CD4-positive, CD25-positive, alpha-beta regulatory T cell (primary cell): ENCODE measurements around the gene DRAM2. TPM values are rescaled to one million over a fixed set of nuclear protein-coding genes. Genes with fewer than 3 reads are reported as not detected.

Source experiments
- ATAC-seq, 2 donors: fragments of 150-1000 bp; cut with Tn5 transposase; one replicate each; pipeline ENCODE4 v1.10.0; 2021; ENCODE audit warnings: low read depth in 2 of 2, moderate number of reproducible peaks in 2 of 2, moderate library complexity in 1 of 2
- DNase-seq, 3 donors: peaks; one replicate each; pipeline versions ENCODE4 v3.0.0 to v3.0.0-alpha.2; 2012 to 2022; ENCODE audit warnings: mixed read lengths in 1 of 3
- H3K27ac ChIP-seq: one replicate; pipeline ENCODE4 v1.7.0; 2013; ENCODE audit warnings: mild to moderate bottlenecking, low read length; ENCODE audit not compliant: insufficient read depth, poor library complexity, severe bottlenecking
- H3K27me3 ChIP-seq: one replicate; pipeline ENCODE4 v1.7.0; 2013; ENCODE audit warnings: low read length; ENCODE audit not compliant: control insufficient read depth, insufficient read depth
- H3K36me3 ChIP-seq: one replicate; pipeline ENCODE4 v1.7.0; 2013; ENCODE audit warnings: mild to moderate bottlenecking, low read length, moderate library complexity; ENCODE audit not compliant: control insufficient read depth, insufficient read depth
- H3K4me1 ChIP-seq: 2 replicates; pipeline ENCODE4 v1.7.0; 2013; ENCODE audit warnings: mild to moderate bottlenecking, low read length; ENCODE audit not compliant: insufficient read depth, control insufficient read depth, poor library complexity, severe bottlenecking
- H3K4me3 ChIP-seq: one replicate; pipeline ENCODE4 v1.7.0; 2013; ENCODE audit warnings: low read depth, mild to moderate bottlenecking, low read length, moderate library complexity
- H3K9me3 ChIP-seq, 2 experiments: 1 replicate in 1 of 2; 2 replicates in 1 of 2; pipeline ENCODE4 v1.7.0; 2013; ENCODE audit warnings: low read length in 2 of 2, mild to moderate bottlenecking in 1 of 2, moderate library complexity in 1 of 2; ENCODE audit not compliant: control insufficient read depth in 2 of 2
- H3K27ac Mint-ChIP-seq, 3 donors: one replicate each; pipeline ENCODE4 v1.8.0; 2020 to 2022; ENCODE audit warnings: mild to moderate bottlenecking in 3 of 3, mixed read lengths in 3 of 3, moderate library complexity in 2 of 3
- H3K27me3 Mint-ChIP-seq: one replicate; pipeline ENCODE4 v1.8.0; 2022; ENCODE audit warnings: mild to moderate bottlenecking, mixed read lengths
- H3K36me3 Mint-ChIP-seq: one replicate; pipeline ENCODE4 v1.8.0; 2020; ENCODE audit warnings: mixed read lengths
- H3K4me1 Mint-ChIP-seq, 4 donors: one replicate each; pipeline ENCODE4 v1.8.0; 2020 to 2022; ENCODE audit warnings: mixed read lengths in 4 of 4, mild to moderate bottlenecking in 1 of 4
- H3K4me3 Mint-ChIP-seq, 4 donors: one replicate each; pipeline ENCODE4 v1.8.0; 2020 to 2022; ENCODE audit warnings: mild to moderate bottlenecking in 4 of 4, mixed read lengths in 4 of 4, moderate library complexity in 3 of 4
- H3K9me3 Mint-ChIP-seq, 7 donors: one replicate each; pipeline ENCODE4 v1.8.0; 2020 to 2022; ENCODE audit warnings: mixed read lengths in 7 of 7, mild to moderate bottlenecking in 3 of 7, moderate library complexity in 2 of 7
- polyA plus RNA-seq, 4 donors: library from polyadenylated mRNA; unstranded; fragments of 300-500 nt; fragmentation: Illumina TruSeq; gene quantifications; one replicate each; pipeline ENCODE4 v1.2.3, GENCODE V29; 2021
- total RNA-seq: library from RNA; stranded (reverse); gene quantifications from one replicate; pipeline ENCODE4 v1.2.3, GENCODE V29; 2022

DRAM2 gene
- total RNA-seq, result 37.2 TPM
- 100 to 1,000 TPM in 1 of 4 donors, 10 to 100 TPM in 3; 86.7 to 112 (median 95.9) TPM for polyA plus RNA-seq

DNA sequence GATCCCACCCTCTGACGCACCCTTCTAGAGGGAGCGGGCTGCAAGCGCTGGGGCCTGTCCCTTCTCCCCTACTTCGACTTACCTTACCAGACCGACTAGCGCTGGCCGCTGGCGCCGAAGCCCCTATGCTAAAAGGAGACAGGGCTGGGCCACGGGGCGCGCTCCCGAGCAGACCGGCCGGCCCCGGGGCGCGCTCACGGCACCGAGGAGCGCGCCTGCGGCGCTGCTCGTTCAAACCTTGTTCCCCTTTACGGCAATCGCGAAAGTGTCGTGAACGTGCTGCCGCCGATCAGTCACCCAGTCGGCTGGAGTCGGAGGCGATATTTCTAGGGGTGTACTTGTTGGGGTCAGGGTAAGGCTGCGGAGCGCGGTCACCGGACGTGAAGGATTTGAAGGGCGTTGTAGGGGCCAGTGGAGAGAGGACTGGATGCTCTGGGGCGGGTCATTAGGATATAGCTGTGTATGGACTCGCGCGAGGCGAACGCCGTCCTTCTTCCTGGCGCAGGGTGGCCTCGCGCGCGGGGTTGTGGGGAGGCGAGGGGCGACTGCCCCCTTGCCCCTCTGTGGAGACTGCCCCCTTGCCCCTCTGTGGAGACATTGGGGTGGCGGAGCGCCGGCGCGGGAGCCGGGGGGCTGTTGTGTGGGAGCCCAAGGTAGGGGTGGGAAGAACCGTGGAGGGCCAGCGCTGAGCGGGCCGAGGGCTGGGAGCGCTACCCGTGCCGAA lies at the start of gene DRAM2, which contains the start of gene CEPT1:
TSS of gene DRAM2 (minus strand) at position 138 of the 724 bp plus-strand sequence. CDS start 8,539 bp downstream, outside the sequence.
TSS of gene CEPT1 (plus strand) at position 268 of the 724 bp plus-strand sequence. CDS start 7,492 bp downstream, outside the sequence.
- Mint-ChIP-seq H3K9me3 (no peaks in the 10 kb centered on the region), H3K4me1 (peaks cover 34 to 65% (median 50%) of the 10 kb centered on the region in 4 donors), H3K27ac (peak within 1 kb of the TSS; percentile 86 to 99 (median 99))

GRCh38 chr1:111184663-111185062 lies 44.8 kb upstream of the DRAM2 start:
- H3K27me3 Mint-ChIP-seq, result no peaks in the 10 kb centered on the region
- no peak overlapping the region for H3K27ac ChIP-seq
- no peak overlapping the region for H3K4me3 Mint-ChIP-seq
- peaks cover 55% of the 10 kb centered on the region for H3K36me3 Mint-ChIP-seq
- no peak for DNase-seq
- peak overlapping the region in 1 of 3 donors; percentile 54 for H3K27ac Mint-ChIP-seq
- H3K9me3 Mint-ChIP-seq, result no peaks in the 10 kb centered on the region
- H3K27me3 ChIP-seq, result no peaks in the 10 kb centered on the region
- no peak for ATAC-seq
- peaks cover 9% of the 10 kb centered on the region for H3K4me1 ChIP-seq
- no peak overlapping the region for H3K4me3 ChIP-seq
- H3K9me3 ChIP-seq, result no peaks in the 10 kb centered on the region
- peaks cover 66% of the 10 kb centered on the region for H3K36me3 ChIP-seq
- H3K4me1 Mint-ChIP-seq, result peaks cover 33 to 88% (median 49%) of the 10 kb centered on the region in 4 donors

More for the DNA sequence above, at the start of gene DRAM2, which contains the start of gene CEPT1:
- H3K4me3 Mint-ChIP-seq, result peak within 1 kb of the TSS; percentile 96 to 100 (median 100)
- peaks cover 13% of the 10 kb centered on the region for H3K36me3 Mint-ChIP-seq
- Histone ChIP-seq H3K27ac (peak within 1 kb of the TSS; percentile 89), H3K9me3 (no peaks in the 10 kb centered on the region), H3K4me1 (peaks cover 36% of the 10 kb centered on the region), H3K36me3 (peaks cover 10% of the 10 kb centered on the region), H3K27me3 (no peaks in the 10 kb centered on the region), H3K4me3 (peak within 1 kb of the TSS; percentile 98)
- no peaks in the 10 kb centered on the region for H3K27me3 Mint-ChIP-seq
- peak; percentile 80 to 82 for ATAC-seq
- DNase-seq, result peak; percentile 85 to 95 (median 90)

- Histone ChIP-seq H3K4me1 (peaks cover 6% of the 10 kb centered on the region), H3K36me3 (peaks cover 54% of the 10 kb centered on the region), H3K27me3 (no peaks in the 10 kb centered on the region), H3K27ac (no peak overlapping the region), H3K4me3 (no peak overlapping the region), H3K9me3 (no peaks in the 10 kb centered on the region)
- ATAC-seq (no peak), DNase-seq (no peak)
- Mint-ChIP-seq H3K4me1 (peaks cover 31 to 84% (median 45%) of the 10 kb centered on the region in 4 donors), H3K27ac (peak overlapping the region in 2 of 3 donors; percentile 26 to 66), H3K36me3 (peaks cover 50% of the 10 kb centered on the region), H3K4me3 (no peak overlapping the region), H3K27me3 (no peaks in the 10 kb centered on the region), H3K9me3 (no peaks in the 10 kb centered on the region)
Measured at GRCh38 chr1:111183308-111184069, 43.6 kb upstream of the DRAM2 start.

- Mint-ChIP-seq H3K9me3 (no peaks in the 10 kb centered on the region), H3K27me3 (no peaks in the 10 kb centered on the region), H3K27ac (peak overlapping the region; percentile 57 to 75 (median 74)), H3K4me1 (peaks cover 31 to 73% (median 37%) of the 10 kb centered on the region in 4 donors), H3K4me3 (peak overlapping the region in 1 of 4 donors; percentile 6), H3K36me3 (peaks cover 47% of the 10 kb centered on the region)
- no peak for ATAC-seq
- H3K9me3 ChIP-seq, result no peaks in the 10 kb centered on the region
- peak overlapping the region; percentile 34 for H3K27ac ChIP-seq
- peaks cover 6% of the 10 kb centered on the region for H3K4me1 ChIP-seq
- no peak overlapping the region for H3K4me3 ChIP-seq
- H3K27me3 ChIP-seq, result no peaks in the 10 kb centered on the region
- peaks cover 40% of the 10 kb centered on the region for H3K36me3 ChIP-seq
- no peak for DNase-seq
Measured at GRCh38 chr1:111182052-111182451, 42.2 kb upstream of the DRAM2 start.

DNA sequence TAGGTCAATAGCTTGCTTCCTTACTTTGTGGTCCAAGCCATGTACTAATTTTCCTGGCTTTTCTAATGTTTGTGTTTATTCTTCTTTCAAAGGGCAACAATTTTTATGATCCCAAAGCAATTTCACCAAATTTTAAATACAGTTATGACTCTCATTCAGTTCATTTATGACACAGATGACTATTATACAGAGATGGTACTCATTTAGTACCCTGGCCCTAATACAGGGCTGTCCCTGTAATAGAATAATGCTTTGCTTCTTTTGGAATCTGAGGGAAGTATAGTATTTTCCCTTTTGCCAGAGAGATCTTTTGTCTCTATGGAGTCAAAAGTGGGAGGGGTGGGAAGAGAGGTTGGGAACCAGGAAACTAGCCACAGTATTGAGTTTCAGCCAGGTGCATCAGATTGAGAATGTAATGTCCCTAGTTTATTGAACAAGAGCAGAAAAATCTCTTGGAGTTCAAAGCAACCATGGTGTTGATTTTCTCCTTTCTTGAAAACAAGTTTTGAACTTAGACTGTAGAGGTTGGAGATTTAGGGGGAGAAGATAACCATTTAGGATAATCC lies 40.2 kb upstream of the DRAM2 start:
- DNase-seq (no peak), ATAC-seq (no peak)
- Histone ChIP-seq H3K27me3 (no peaks in the 10 kb centered on the region), H3K27ac (peak overlapping the region; percentile 15), H3K9me3 (no peaks in the 10 kb centered on the region), H3K4me1 (no peaks in the 10 kb centered on the region), H3K36me3 (peaks cover 29% of the 10 kb centered on the region), H3K4me3 (no peak overlapping the region)
- H3K4me1 Mint-ChIP-seq, result peaks cover 17 to 56% (median 33%) of the 10 kb centered on the region in 4 donors
- H3K27me3 Mint-ChIP-seq, result no peaks in the 10 kb centered on the region
- H3K9me3 Mint-ChIP-seq, result no peaks in the 10 kb centered on the region
- no peak overlapping the region for H3K4me3 Mint-ChIP-seq
- H3K27ac Mint-ChIP-seq, result peak overlapping the region; percentile 53 to 81 (median 53)
- peaks cover 39% of the 10 kb centered on the region for H3K36me3 Mint-ChIP-seq

- Mint-ChIP-seq H3K9me3 (no peaks in the 10 kb centered on the region), H3K27me3 (no peaks in the 10 kb centered on the region), H3K4me3 (no peak overlapping the region), H3K36me3 (peaks cover 42% of the 10 kb centered on the region), H3K27ac (no peak overlapping the region), H3K4me1 (peaks cover 29 to 51% (median 42%) of the 10 kb centered on the region in 4 donors)
- no peak for ATAC-seq
- H3K4me1 ChIP-seq, result no peaks in the 10 kb centered on the region
- no peak overlapping the region for H3K4me3 ChIP-seq
- H3K36me3 ChIP-seq, result peaks cover 30% of the 10 kb centered on the region
- DNase-seq, result no peak
- H3K9me3 ChIP-seq, result no peaks in the 10 kb centered on the region
- no peaks in the 10 kb centered on the region for H3K27me3 ChIP-seq
- no peak overlapping the region for H3K27ac ChIP-seq
Measured at GRCh38 chr1:111176678-111177077, 36.8 kb upstream of the DRAM2 start.

GRCh38 chr1:111175349-111175748 lies 35.5 kb upstream of the DRAM2 start:
- Histone ChIP-seq H3K27me3 (no peaks in the 10 kb centered on the region), H3K36me3 (peaks cover 35% of the 10 kb centered on the region), H3K4me3 (no peak overlapping the region), H3K9me3 (no peaks in the 10 kb centered on the region), H3K4me1 (no peaks in the 10 kb centered on the region), H3K27ac (no peak overlapping the region)
- DNase-seq (no peak), ATAC-seq (no peak)
- Mint-ChIP-seq H3K27ac (no peak overlapping the region), H3K4me3 (no peak overlapping the region), H3K4me1 (peaks cover 28 to 43% (median 39%) of the 10 kb centered on the region in 4 donors), H3K27me3 (no peaks in the 10 kb centered on the region), H3K9me3 (no peaks in the 10 kb centered on the region), H3K36me3 (peaks cover 41% of the 10 kb centered on the region)
